Measurements from ENCODE around the gene KCNIP4. TPM values are rescaled to one million over a fixed set of nuclear protein-coding genes. Genes with fewer than 3 reads are reported as not detected.

KCNIP4 gene
- total and polyA plus RNA-seq, 4 donors = 12.5 to 74.2 (median 54.5) TPM

- no peaks in the 10 kb centered on the region for H3K36me3 ChIP-seq (ENCODE audit: control insufficient read depth, insufficient read depth, low read length)
- H3K9me3 ChIP-seq (ENCODE audit: control insufficient read depth, insufficient read depth, low read length) = no peaks in the 10 kb centered on the region
- no peaks in the 10 kb centered on the region for H3K4me1 ChIP-seq (ENCODE audit: control insufficient read depth, insufficient read depth, low read length)
- no peak overlapping the region for H3K4me3 ChIP-seq (ENCODE audit: low read depth, low read length)
- H3K27me3 ChIP-seq (ENCODE audit: control insufficient read depth, insufficient read depth, low read length) = no peaks in the 10 kb centered on the region
- no peak overlapping the region for H3K27ac ChIP-seq (ENCODE audit: low read depth, low read length)
- 57% methylated on average over 4 of the region's 5 CpGs for WGBS (ENCODE audit: insufficient coverage)
- DNase-seq (ENCODE audit: low read depth in 4 of 6, low spot score in 6 of 6) = peak in 1 of 6 donors; percentile 16
Observed at GRCh38 chr4:21872101-21872500, 76.5 kb downstream of the KCNIP4 start.

GRCh38 chr4:21869978-21870745 is 78.4 kb downstream of the KCNIP4 start:
- no peaks in the 10 kb centered on the region for H3K27me3 ChIP-seq (ENCODE audit: control insufficient read depth, insufficient read depth, low read length)
- no peaks in the 10 kb centered on the region for H3K9me3 ChIP-seq (ENCODE audit: control insufficient read depth, insufficient read depth, low read length)
- H3K36me3 ChIP-seq (ENCODE audit: control insufficient read depth, insufficient read depth, low read length) = no peaks in the 10 kb centered on the region
- no peak overlapping the region for H3K27ac ChIP-seq (ENCODE audit: low read depth, low read length)
- H3K4me3 ChIP-seq (ENCODE audit: low read depth, low read length) = no peak overlapping the region
- DNase-seq (ENCODE audit: low read depth in 4 of 6, low spot score in 6 of 6) = no peak
- no peaks in the 10 kb centered on the region for H3K4me1 ChIP-seq (ENCODE audit: control insufficient read depth, insufficient read depth, low read length)
- WGBS (ENCODE audit: insufficient coverage) = 100% methylated on average over 2 of the region's 8 CpGs

- H3K27ac ChIP-seq (ENCODE audit: low read depth, low read length) = no peak overlapping the region
- H3K27me3 ChIP-seq (ENCODE audit: control insufficient read depth, insufficient read depth, low read length) = no peaks in the 10 kb centered on the region
- no CpG with 5 or more reads among the region's 2 CpGs for WGBS (ENCODE audit: insufficient coverage)
- H3K4me1 ChIP-seq (ENCODE audit: control insufficient read depth, insufficient read depth, low read length) = no peaks in the 10 kb centered on the region
- no peak for DNase-seq (ENCODE audit: low read depth in 4 of 6, low spot score in 6 of 6)
- H3K4me3 ChIP-seq (ENCODE audit: low read depth, low read length) = no peak overlapping the region
- no peaks in the 10 kb centered on the region for H3K9me3 ChIP-seq (ENCODE audit: control insufficient read depth, insufficient read depth, low read length)
- H3K36me3 ChIP-seq (ENCODE audit: control insufficient read depth, insufficient read depth, low read length) = no peaks in the 10 kb centered on the region
Observed at GRCh38 chr4:21864686-21865085, 83.9 kb downstream of the KCNIP4 start.

- Histone ChIP-seq H3K36me3 (ENCODE audit: control insufficient read depth, insufficient read depth, low read length) (peaks cover under 1% of the 10 kb centered on the region), H3K27ac (ENCODE audit: low read depth, low read length) (no peak overlapping the region), H3K27me3 (ENCODE audit: control insufficient read depth, insufficient read depth, low read length) (no peaks in the 10 kb centered on the region), H3K9me3 (ENCODE audit: control insufficient read depth, insufficient read depth, low read length) (no peaks in the 10 kb centered on the region), H3K4me3 (ENCODE audit: low read depth, low read length) (no peak overlapping the region), H3K4me1 (ENCODE audit: control insufficient read depth, insufficient read depth, low read length) (no peaks in the 10 kb centered on the region)
- no CpG with 5 or more reads among the region's 6 CpGs for whole genome bisulfite sequencing (ENCODE audit: insufficient coverage)
- DNase-seq (ENCODE audit: low read depth in 4 of 6, low spot score in 6 of 6) = no peak
Observed at GRCh38 chr4:21862917-21863316, 85.7 kb downstream of the KCNIP4 start.

- no peaks in the 10 kb centered on the region for H3K27me3 ChIP-seq (ENCODE audit: control insufficient read depth, insufficient read depth, low read length)
- no peaks in the 10 kb centered on the region for H3K9me3 ChIP-seq (ENCODE audit: control insufficient read depth, insufficient read depth, low read length)
- no peaks in the 10 kb centered on the region for H3K4me1 ChIP-seq (ENCODE audit: control insufficient read depth, insufficient read depth, low read length)
- no peak overlapping the region for H3K27ac ChIP-seq (ENCODE audit: low read depth, low read length)
- H3K36me3 ChIP-seq (ENCODE audit: control insufficient read depth, insufficient read depth, low read length) = peaks cover 2% of the 10 kb centered on the region
- DNase-seq (ENCODE audit: low read depth in 4 of 6, low spot score in 6 of 6) = no peak
- no peak overlapping the region for H3K4me3 ChIP-seq (ENCODE audit: low read depth, low read length)
- WGBS (ENCODE audit: insufficient coverage) = 100% methylated on average over 2 of the region's 3 CpGs
Observed at GRCh38 chr4:21858971-21859370, 89.6 kb downstream of the KCNIP4 start.

GRCh38 chr4:21856754-21857153 is 91.8 kb downstream of the KCNIP4 start:
- DNase-seq (ENCODE audit: low read depth in 4 of 6, low spot score in 6 of 6) = no peak
- Histone ChIP-seq H3K4me3 (ENCODE audit: low read depth, low read length) (no peak overlapping the region), H3K36me3 (ENCODE audit: control insufficient read depth, insufficient read depth, low read length) (peaks cover 2% of the 10 kb centered on the region), H3K9me3 (ENCODE audit: control insufficient read depth, insufficient read depth, low read length) (no peaks in the 10 kb centered on the region), H3K27me3 (ENCODE audit: control insufficient read depth, insufficient read depth, low read length) (no peaks in the 10 kb centered on the region), H3K27ac (ENCODE audit: low read depth, low read length) (no peak overlapping the region), H3K4me1 (ENCODE audit: control insufficient read depth, insufficient read depth, low read length) (no peaks in the 10 kb centered on the region)
- 86% methylated on average over 2 of the region's 2 CpGs for WGBS (ENCODE audit: insufficient coverage)

GRCh38 chr4:21856301-21856700 is 92.3 kb downstream of the KCNIP4 start:
- DNase-seq (ENCODE audit: low read depth in 4 of 6, low spot score in 6 of 6) = no peak
- 78% methylated on average over 6 of the region's 6 CpGs for WGBS (ENCODE audit: insufficient coverage)
- Histone ChIP-seq H3K4me1 (ENCODE audit: control insufficient read depth, insufficient read depth, low read length) (no peaks in the 10 kb centered on the region), H3K9me3 (ENCODE audit: control insufficient read depth, insufficient read depth, low read length) (no peaks in the 10 kb centered on the region), H3K27me3 (ENCODE audit: control insufficient read depth, insufficient read depth, low read length) (no peaks in the 10 kb centered on the region), H3K4me3 (ENCODE audit: low read depth, low read length) (no peak overlapping the region), H3K27ac (ENCODE audit: low read depth, low read length) (no peak overlapping the region), H3K36me3 (ENCODE audit: control insufficient read depth, insufficient read depth, low read length) (peaks cover 2% of the 10 kb centered on the region)

GRCh38 chr4:21849077-21849476 is 99.5 kb downstream of the KCNIP4 start:
- H3K9me3 ChIP-seq (ENCODE audit: control insufficient read depth, insufficient read depth, low read length) = no peaks in the 10 kb centered on the region
- H3K27me3 ChIP-seq (ENCODE audit: control insufficient read depth, insufficient read depth, low read length) = no peaks in the 10 kb centered on the region
- H3K36me3 ChIP-seq (ENCODE audit: control insufficient read depth, insufficient read depth, low read length) = no peaks in the 10 kb centered on the region
- no peak overlapping the region for H3K27ac ChIP-seq (ENCODE audit: low read depth, low read length)
- WGBS (ENCODE audit: insufficient coverage) = no CpG with 5 or more reads among the region's 3 CpGs
- no peaks in the 10 kb centered on the region for H3K4me1 ChIP-seq (ENCODE audit: control insufficient read depth, insufficient read depth, low read length)
- no peak overlapping the region for H3K4me3 ChIP-seq (ENCODE audit: low read depth, low read length)
- no peak for DNase-seq (ENCODE audit: low read depth in 4 of 6, low spot score in 6 of 6)

- H3K27me3 ChIP-seq (ENCODE audit: control insufficient read depth, insufficient read depth, low read length) = no peaks in the 10 kb centered on the region
- no peak overlapping the region for H3K4me3 ChIP-seq (ENCODE audit: low read depth, low read length)
- H3K4me1 ChIP-seq (ENCODE audit: control insufficient read depth, insufficient read depth, low read length) = no peaks in the 10 kb centered on the region
- H3K27ac ChIP-seq (ENCODE audit: low read depth, low read length) = no peak overlapping the region
- no peaks in the 10 kb centered on the region for H3K36me3 ChIP-seq (ENCODE audit: control insufficient read depth, insufficient read depth, low read length)
- DNase-seq (ENCODE audit: low read depth in 4 of 6, low spot score in 6 of 6) = no peak
- WGBS (ENCODE audit: insufficient coverage) = no CpG with 5 or more reads among the region's 2 CpGs
- no peaks in the 10 kb centered on the region for H3K9me3 ChIP-seq (ENCODE audit: control insufficient read depth, insufficient read depth, low read length)
Observed at GRCh38 chr4:21848021-21848420, 100.6 kb downstream of the KCNIP4 start.

- WGBS (ENCODE audit: insufficient coverage) = 80% methylated on average over 2 of the region's 4 CpGs
- no peaks in the 10 kb centered on the region for H3K36me3 ChIP-seq (ENCODE audit: control insufficient read depth, insufficient read depth, low read length)
Observed at GRCh38 chr4:21845663-21846062, 102.9 kb downstream of the KCNIP4 start.

More at GRCh38 chr4:21845663-21846062, 102.9 kb downstream of the KCNIP4 start:
- Histone ChIP-seq H3K27ac (ENCODE audit: low read depth, low read length) (no peak overlapping the region), H3K4me1 (ENCODE audit: control insufficient read depth, insufficient read depth, low read length) (no peaks in the 10 kb centered on the region), H3K9me3 (ENCODE audit: control insufficient read depth, insufficient read depth, low read length) (no peaks in the 10 kb centered on the region), H3K27me3 (ENCODE audit: control insufficient read depth, insufficient read depth, low read length) (no peaks in the 10 kb centered on the region), H3K4me3 (ENCODE audit: low read depth, low read length) (no peak overlapping the region)
- DNase-seq (ENCODE audit: low read depth in 4 of 6, low spot score in 6 of 6) = no peak

All from spinal cord (tissue), 10 donors.